Mesothelial cell of epicardium (in vitro differentiated cells): ENCODE results near the gene DDHD1. TPM values are rescaled to one million over a fixed set of nuclear protein-coding genes. Genes with fewer than 3 reads are reported as not detected.

Source experiments
- DNase-seq, 2 experiments: peaks; one replicate each; pipeline ENCODE4 v3.0.0; 2021; ENCODE audit warnings: low spot score in 2 of 2; ENCODE audit not compliant: unreplicated experiment in 2 of 2
- H3K27ac Mint-ChIP-seq: 2 replicates; pipeline ENCODE4 v1.8.0; 2021; ENCODE audit warnings: mixed read lengths
- H3K27me3 Mint-ChIP-seq: 2 replicates; pipeline ENCODE4 v1.8.0; 2021; ENCODE audit warnings: low read depth, mixed read lengths
- H3K36me3 Mint-ChIP-seq: 2 replicates; pipeline ENCODE4 v1.8.0; 2021; ENCODE audit warnings: mixed read lengths
- H3K4me1 Mint-ChIP-seq: 2 replicates; pipeline ENCODE4 v1.8.0; 2021; ENCODE audit warnings: mixed read lengths
- H3K4me3 Mint-ChIP-seq: 2 replicates; pipeline ENCODE4 v1.8.0; 2021; ENCODE audit warnings: mild to moderate bottlenecking, moderate library complexity, mixed read lengths
- H3K9me3 Mint-ChIP-seq: 2 replicates; pipeline ENCODE4 v1.8.0; 2021; ENCODE audit warnings: mixed read lengths
- total RNA-seq: library from RNA; stranded (reverse); gene quantifications from 3 replicates; pipeline ENCODE4 v1.2.1, GENCODE V29; 2021
- TF ChIP-seq, protein P1 (sequence below): fragments of 200-600 bp; sonication (generic); IDR thresholded peaks from one replicate; pipeline ENCODE4 v1.5.0; 2021; ENCODE audit warnings: antibody characterized with exemption; ENCODE audit not compliant: unreplicated experiment

The DDHD1 gene
- total RNA-seq, 1 donor from 2014 or later: 24.3 TPM

DNA sequence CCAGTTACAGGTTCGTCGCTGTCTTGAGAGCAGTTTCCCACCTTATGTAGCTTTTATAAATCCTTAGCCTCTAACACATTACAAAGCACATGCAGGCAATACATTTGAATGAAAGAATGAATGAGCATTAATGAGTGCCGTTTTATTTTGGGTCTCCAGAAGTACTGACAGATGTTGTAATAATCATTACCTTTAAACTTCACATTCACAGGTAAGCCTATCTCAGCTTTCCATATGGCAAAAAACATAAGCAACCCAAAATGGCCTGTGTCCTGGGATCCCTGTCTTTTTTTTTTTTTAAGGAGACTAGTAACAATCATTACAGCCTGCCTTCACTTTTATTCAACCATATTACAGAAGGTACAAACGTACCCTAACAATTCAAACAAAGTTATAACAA is 149.3 kb downstream of the DDHD1 start:
- Mint-ChIP-seq H3K9me3 (no peaks in the 10 kb centered on the region), H3K4me1 (no peaks in the 10 kb centered on the region), H3K27me3 (no peaks in the 10 kb centered on the region), H3K4me3 (no peak overlapping the region), H3K27ac (no peak overlapping the region), H3K36me3 (no peaks in the 10 kb centered on the region)
- TF ChIP-seq, protein P1, sequence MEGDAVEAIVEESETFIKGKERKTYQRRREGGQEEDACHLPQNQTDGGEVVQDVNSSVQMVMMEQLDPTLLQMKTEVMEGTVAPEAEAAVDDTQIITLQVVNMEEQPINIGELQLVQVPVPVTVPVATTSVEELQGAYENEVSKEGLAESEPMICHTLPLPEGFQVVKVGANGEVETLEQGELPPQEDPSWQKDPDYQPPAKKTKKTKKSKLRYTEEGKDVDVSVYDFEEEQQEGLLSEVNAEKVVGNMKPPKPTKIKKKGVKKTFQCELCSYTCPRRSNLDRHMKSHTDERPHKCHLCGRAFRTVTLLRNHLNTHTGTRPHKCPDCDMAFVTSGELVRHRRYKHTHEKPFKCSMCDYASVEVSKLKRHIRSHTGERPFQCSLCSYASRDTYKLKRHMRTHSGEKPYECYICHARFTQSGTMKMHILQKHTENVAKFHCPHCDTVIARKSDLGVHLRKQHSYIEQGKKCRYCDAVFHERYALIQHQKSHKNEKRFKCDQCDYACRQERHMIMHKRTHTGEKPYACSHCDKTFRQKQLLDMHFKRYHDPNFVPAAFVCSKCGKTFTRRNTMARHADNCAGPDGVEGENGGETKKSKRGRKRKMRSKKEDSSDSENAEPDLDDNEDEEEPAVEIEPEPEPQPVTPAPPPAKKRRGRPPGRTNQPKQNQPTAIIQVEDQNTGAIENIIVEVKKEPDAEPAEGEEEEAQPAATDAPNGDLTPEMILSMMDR: no peak
- no peak for DNase-seq

DNA sequence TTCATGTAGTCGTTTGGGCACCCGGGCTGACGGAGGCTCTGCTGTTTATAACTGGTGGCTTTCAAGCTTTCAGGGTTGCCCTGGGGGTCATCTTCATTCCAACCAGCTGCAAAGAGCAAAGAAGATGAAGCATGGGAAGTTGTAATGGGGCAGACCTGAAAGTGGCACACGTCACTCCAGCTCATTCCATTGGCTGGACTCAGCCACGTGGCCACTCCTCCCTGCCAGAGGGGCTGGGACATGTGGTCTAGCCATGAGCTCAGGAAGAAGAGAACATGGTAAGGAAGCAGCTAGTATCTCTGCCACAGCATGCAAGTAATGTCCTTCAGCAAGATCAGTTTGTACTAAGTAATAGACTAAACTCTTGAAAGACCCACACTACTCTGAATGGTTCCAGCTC is 150.5 kb downstream of the DDHD1 start:
- no peaks in the 10 kb centered on the region for H3K36me3 Mint-ChIP-seq
- no peak overlapping the region for H3K27ac Mint-ChIP-seq
- H3K9me3 Mint-ChIP-seq: no peaks in the 10 kb centered on the region
- DNase-seq: no peak
- no peak overlapping the region for H3K4me3 Mint-ChIP-seq
- H3K4me1 Mint-ChIP-seq: no peaks in the 10 kb centered on the region
- TF ChIP-seq, protein P1: no peak
- no peaks in the 10 kb centered on the region for H3K27me3 Mint-ChIP-seq

DNA sequence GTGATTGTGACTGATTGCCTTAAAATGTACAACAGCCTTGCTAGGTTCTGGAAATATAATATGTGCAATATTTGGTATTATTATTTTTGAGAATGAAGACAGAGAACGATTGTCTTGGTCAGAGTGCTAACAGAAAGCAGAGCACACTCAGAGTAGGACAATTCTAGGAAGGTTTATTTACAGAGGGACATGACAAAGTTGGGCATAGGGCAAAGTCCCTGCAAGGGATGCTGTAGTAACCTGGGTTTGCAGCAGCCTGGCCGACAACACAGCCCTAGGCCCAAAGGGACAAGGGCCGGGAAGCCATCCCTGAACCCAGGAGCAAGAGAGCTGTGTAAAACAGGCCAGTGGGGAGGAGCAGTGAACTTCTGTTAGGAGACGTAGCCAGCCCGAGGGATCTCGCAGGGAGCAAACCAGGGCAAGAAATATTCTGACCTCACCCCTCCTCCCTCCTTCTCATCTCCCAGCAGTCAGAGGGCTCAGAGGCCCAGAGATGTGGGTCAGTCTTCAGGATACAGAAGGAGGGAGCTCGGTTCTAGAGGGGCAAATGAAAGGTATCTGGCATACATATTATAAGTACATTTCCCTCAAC is 151.2 kb downstream of the DDHD1 start:
- Mint-ChIP-seq H3K4me1 (no peaks in the 10 kb centered on the region), H3K27ac (no peak overlapping the region), H3K4me3 (no peak overlapping the region)

DNA sequence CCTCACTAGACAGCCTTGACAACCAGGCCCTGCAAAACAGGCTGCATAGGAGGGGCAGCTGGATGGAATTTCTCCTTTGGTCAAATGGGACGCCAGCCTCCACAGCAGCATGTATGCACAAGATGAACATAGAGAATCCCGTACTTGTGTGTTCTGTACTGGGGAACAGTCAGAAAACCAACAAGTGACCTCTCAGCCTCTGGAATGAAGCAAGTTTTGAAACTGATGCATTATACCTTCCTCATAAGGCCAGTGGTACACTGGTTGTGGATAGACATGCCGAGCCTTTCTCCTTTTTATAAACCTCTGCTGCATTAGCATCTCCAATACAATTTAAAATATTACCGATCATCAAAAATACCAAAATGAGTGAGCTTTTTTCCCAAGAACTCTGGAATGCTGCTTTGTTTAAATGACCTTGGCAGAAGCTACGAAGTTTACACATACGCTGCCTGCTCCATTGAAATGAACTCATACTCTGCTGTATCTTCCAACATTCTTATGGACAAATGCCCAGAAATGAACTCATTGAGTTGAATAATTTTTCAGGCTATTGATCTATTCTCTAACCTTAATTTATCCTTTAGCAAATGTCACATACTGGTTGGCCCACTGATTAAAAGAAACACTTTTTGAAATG is 154.6 kb downstream of the DDHD1 start:
- TF ChIP-seq, protein P1: no peak
- no peak for DNase-seq
- Mint-ChIP-seq H3K4me1 (no peaks in the 10 kb centered on the region), H3K9me3 (no peaks in the 10 kb centered on the region), H3K4me3 (no peak overlapping the region), H3K27ac (no peak overlapping the region), H3K36me3 (no peaks in the 10 kb centered on the region), H3K27me3 (no peaks in the 10 kb centered on the region)

More for the DNA sequence above, 151.2 kb downstream of the DDHD1 start:
- DNase-seq: no peak
- no peaks in the 10 kb centered on the region for H3K27me3 Mint-ChIP-seq
- TF ChIP-seq, protein P1: no peak
- H3K36me3 Mint-ChIP-seq: no peaks in the 10 kb centered on the region
- no peaks in the 10 kb centered on the region for H3K9me3 Mint-ChIP-seq

DNA sequence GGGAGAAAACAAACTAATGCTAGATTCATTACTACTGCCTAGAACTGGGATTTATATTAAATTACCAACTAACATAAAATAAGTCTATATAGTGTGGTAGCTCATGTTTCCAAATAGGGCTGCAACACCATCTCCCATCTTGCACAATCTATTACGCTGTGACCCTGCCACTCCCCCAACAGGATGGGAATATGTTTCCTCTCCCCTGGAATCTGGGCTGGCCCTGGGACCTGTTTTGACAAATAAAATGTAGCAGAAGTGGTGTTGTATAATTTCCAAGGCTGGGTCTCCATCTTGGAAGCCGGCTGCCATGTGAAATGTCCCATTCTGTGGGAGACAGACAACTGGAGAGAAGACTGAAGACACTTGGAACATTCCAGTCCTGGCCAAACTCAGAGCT is 156.6 kb downstream of the DDHD1 start:
- DNase-seq: no peak
- Mint-ChIP-seq H3K36me3 (no peaks in the 10 kb centered on the region), H3K4me1 (no peaks in the 10 kb centered on the region), H3K27ac (no peak overlapping the region), H3K27me3 (no peaks in the 10 kb centered on the region), H3K4me3 (no peak overlapping the region), H3K9me3 (peaks cover 5% of the 10 kb centered on the region)
- TF ChIP-seq, protein P1: no peak
